Mucosa of rectum (tissue), 2 donors: Measurements from ENCODE around the gene PIGK.
"Not testable (repeated sequence)": the region's sequence is repeated elsewhere in the genome, so short reads cannot be mapped to it uniquely, and the experiment has no call there.

Experiments used
- H3K27ac ChIP-seq, 2 donors: one replicate each; pipeline ENCODE4 v1.7.0; 2013; ENCODE audit warnings: inconsistent platforms in 2 of 2, low read depth in 2 of 2, low read length in 2 of 2
- H3K27me3 ChIP-seq, 2 donors: one replicate each; pipeline ENCODE4 v1.7.0; 2013; ENCODE audit warnings: low read length in 2 of 2; ENCODE audit not compliant: control insufficient read depth in 2 of 2, insufficient read depth in 2 of 2
- H3K36me3 ChIP-seq, 2 donors: one replicate each; pipeline ENCODE4 v1.7.0; 2013; ENCODE audit warnings: low read length in 2 of 2; ENCODE audit not compliant: control insufficient read depth in 2 of 2, insufficient read depth in 2 of 2
- H3K4me1 ChIP-seq, 2 donors: one replicate each; pipeline ENCODE4 v1.7.0; 2013; ENCODE audit warnings: low read length in 2 of 2, mild to moderate bottlenecking in 1 of 2; ENCODE audit not compliant: control insufficient read depth in 2 of 2, insufficient read depth in 2 of 2
- H3K4me3 ChIP-seq, 2 donors: one replicate each; pipeline ENCODE4 v1.7.0; 2013; ENCODE audit warnings: low read length in 2 of 2
- H3K9ac ChIP-seq, 2 donors: one replicate each; pipeline ENCODE4 v1.7.0; 2013; ENCODE audit warnings: low read length in 2 of 2, low read depth in 1 of 2, mild to moderate bottlenecking in 1 of 2
- H3K9me3 ChIP-seq, 2 donors: one replicate each; pipeline ENCODE4 v1.7.0; 2013; ENCODE audit warnings: low read length in 2 of 2; ENCODE audit not compliant: control insufficient read depth in 2 of 2
- donor health status: healthy.
- donor health status: Normal muscosa, but diverticular disease.

PIGK gene

DNA sequence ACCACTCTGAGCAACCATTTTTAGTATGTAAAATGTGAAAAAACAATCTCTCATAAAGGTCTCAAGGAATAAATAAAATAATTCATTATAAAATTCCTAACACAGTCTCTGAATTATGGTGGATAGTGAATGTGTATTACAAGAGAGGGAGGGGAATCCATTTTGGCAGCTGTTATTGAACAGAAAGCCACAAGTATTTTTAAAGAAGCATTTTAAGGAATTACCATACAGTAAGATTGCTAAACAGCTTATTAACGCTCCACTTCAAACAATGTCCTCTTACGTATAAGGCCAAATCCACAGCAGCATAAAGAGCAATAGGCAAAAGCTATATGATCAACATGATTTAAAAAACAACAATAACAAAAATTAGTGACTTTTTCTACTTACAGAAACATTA is 18.4 kb downstream of the PIGK start:
- H3K4me3 ChIP-seq: no peak overlapping the region

DNA sequence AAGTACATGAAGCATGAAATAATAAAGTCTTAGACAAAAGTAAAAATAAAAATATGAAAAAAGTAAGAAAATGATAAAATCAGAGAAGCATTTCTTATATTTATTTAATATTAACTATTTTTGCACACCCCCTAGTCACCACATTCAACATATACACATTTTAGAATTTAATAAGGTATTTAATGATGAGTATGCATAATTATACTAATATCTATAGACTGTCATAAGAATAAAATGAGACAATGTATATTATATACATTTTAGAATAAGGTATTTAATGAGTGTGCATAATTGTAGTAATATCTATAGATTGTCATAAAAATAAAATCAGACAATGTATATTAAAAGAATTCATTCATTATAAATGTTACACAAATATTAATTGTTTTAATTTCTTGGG is 18.9 kb downstream of the PIGK start:
- H3K27ac ChIP-seq: no peak overlapping the region
- no peaks in the 10 kb centered on the region for H3K9me3 ChIP-seq
- no peak overlapping the region for H3K9ac ChIP-seq
- no peaks in the 10 kb centered on the region for H3K4me1 ChIP-seq
- no peaks in the 10 kb centered on the region for H3K36me3 ChIP-seq
- no peaks in the 10 kb centered on the region for H3K27me3 ChIP-seq
- H3K4me3 ChIP-seq: no peak overlapping the region

More for the DNA sequence above, 18.4 kb downstream of the PIGK start:
- H3K27ac ChIP-seq: no peak overlapping the region
- H3K9me3 ChIP-seq: no peaks in the 10 kb centered on the region
- no peak overlapping the region for H3K9ac ChIP-seq
- no peaks in the 10 kb centered on the region for H3K36me3 ChIP-seq
- H3K4me1 ChIP-seq: no peaks in the 10 kb centered on the region
- no peaks in the 10 kb centered on the region for H3K27me3 ChIP-seq

DNA sequence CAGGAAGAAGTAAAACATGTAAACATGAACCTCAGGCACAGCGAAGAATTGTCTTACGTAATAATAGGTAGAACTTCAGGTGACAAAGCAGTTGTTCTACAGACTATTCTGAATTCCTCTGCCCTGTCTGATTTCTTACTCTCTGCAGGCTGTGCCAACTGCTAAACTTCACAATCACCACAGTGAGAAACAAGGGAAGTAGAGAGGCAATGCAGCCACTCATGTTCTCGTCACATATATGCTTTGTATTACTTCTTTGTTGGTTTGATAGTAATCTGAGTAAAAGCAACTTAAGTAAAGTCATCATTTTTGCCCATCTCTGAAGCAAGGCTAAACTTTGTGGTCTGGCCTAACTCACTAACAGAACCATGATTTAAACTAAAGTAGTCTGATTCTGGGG is 21.9 kb downstream of the PIGK start:
- Histone ChIP-seq H3K4me3 (no peak overlapping the region), H3K36me3 (no peaks in the 10 kb centered on the region), H3K27ac (no peak overlapping the region), H3K27me3 (no peaks in the 10 kb centered on the region), H3K4me1 (no peaks in the 10 kb centered on the region), H3K9me3 (no peaks in the 10 kb centered on the region), H3K9ac (no peak overlapping the region)

DNA sequence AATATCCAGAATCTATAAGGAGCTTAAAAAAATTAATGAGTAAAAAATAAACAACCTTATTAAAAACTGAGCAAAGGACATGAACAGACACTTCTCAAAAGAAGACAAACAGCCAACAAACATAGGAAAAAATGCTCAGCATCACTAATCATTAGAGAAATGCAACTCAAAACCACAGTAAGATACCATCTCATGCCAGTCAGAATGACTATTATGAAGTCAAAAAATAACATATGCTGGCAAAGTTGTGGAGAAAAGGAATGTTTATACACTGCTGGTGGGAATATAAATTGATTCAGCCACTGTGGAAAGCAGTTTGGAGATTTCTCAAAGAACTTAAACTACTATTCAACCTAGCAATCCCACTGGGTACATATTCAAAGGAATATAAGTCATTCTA is 25.3 kb downstream of the PIGK start:
- H3K9ac ChIP-seq: no peak overlapping the region
- no peaks in the 10 kb centered on the region for H3K27me3 ChIP-seq
- no peaks in the 10 kb centered on the region for H3K4me1 ChIP-seq
- H3K9me3 ChIP-seq: no peaks in the 10 kb centered on the region
- H3K4me3 ChIP-seq: no peak overlapping the region
- H3K36me3 ChIP-seq: no peaks in the 10 kb centered on the region
- no peak overlapping the region for H3K27ac ChIP-seq

DNA sequence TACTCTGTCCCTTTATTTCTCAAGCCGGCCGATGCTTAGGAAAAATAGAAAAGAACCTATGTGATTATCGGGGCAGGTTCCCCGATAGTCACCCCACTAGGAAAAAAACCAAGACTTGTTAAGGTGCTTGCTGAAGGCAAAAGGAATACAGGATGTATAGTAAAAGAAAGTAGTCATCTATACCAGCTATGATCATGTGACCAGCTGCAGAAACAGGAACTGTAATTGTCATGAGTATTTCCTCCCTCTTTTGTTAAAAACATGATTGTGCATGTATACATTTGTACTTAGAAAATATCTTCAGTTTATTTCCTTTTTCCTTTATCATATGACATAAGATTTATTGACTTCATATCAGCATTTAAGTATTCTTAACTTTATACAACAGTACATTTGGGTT is 30.5 kb downstream of the PIGK start:
- Histone ChIP-seq H3K36me3 (no peaks in the 10 kb centered on the region), H3K4me3 (no peak overlapping the region), H3K9ac (no peak overlapping the region), H3K27me3 (no peaks in the 10 kb centered on the region), H3K27ac (no peak overlapping the region), H3K4me1 (no peaks in the 10 kb centered on the region), H3K9me3 (no peaks in the 10 kb centered on the region)

DNA sequence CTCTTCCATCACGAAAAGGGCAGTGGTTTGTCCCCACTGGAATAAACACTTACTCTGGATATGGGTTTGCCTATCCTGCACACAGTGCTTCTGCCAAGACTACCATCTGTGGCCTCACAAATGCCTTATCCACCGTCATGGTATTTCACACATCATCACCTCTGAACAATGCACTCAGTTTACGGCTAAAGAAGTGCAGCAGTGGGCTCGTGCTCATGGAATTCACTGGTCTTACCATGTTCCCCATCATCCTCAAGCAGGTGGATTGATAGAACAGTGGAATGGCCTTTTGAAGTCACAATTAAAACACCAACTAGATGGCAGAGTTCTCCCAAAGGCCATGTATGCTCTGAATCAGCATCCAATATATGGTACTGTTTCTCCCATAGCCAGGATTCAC is 32.3 kb downstream of the PIGK start:
- not testable (repeated sequence) for H3K27ac ChIP-seq, H3K4me1 ChIP-seq, H3K9ac ChIP-seq, H3K27me3 ChIP-seq, H3K36me3 ChIP-seq, H3K9me3 ChIP-seq, H3K4me3 ChIP-seq

DNA sequence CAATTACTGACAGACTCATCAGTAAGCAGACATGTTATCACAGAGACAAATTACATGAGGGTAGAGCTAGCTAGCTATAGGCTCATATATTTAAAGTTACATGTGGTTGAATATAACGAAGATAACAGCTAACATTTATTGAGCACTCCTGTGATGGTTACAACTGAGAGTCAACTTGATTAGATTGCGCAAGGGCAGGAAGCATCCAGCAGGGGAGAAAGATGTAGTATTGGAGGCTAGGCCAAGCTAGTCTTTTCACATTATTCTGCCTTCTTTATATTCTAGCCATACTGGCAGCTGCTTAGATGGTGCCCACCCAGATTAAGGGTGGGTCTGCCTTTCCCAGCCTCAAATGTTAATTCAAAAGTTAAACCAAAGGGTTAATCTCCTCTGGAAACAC is 37.1 kb downstream of the PIGK start:
- no peaks in the 10 kb centered on the region for H3K4me1 ChIP-seq
- H3K27me3 ChIP-seq: no peaks in the 10 kb centered on the region
- no peaks in the 10 kb centered on the region for H3K36me3 ChIP-seq
- H3K27ac ChIP-seq: no peak overlapping the region
- no peak overlapping the region for H3K9ac ChIP-seq
- no peak overlapping the region for H3K4me3 ChIP-seq
- no peaks in the 10 kb centered on the region for H3K9me3 ChIP-seq

DNA sequence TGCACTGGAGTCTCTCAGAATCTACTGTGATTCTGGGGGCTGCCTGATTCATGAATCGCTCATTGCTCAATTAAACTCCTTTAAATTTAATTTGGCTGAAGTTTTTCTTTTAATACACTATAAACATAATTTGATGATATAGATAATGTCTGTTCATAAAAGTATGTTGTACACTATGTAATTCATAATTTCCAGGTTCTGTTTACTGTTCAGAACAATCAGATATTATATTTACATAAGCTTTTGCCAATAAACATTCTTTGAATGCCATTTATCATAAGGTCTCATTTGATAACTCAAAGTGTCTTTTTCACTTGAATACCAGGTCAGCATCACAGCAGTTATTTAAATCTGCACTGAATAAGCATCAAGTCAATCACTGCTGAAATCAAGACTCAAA is 39.6 kb downstream of the PIGK start:
- Histone ChIP-seq H3K9me3 (peaks cover 0 to 4% of the 10 kb centered on the region in 2 donors), H3K4me3 (no peak overlapping the region), H3K27me3 (no peaks in the 10 kb centered on the region), H3K4me1 (no peaks in the 10 kb centered on the region), H3K36me3 (no peaks in the 10 kb centered on the region), H3K9ac (no peak overlapping the region), H3K27ac (no peak overlapping the region)

DNA sequence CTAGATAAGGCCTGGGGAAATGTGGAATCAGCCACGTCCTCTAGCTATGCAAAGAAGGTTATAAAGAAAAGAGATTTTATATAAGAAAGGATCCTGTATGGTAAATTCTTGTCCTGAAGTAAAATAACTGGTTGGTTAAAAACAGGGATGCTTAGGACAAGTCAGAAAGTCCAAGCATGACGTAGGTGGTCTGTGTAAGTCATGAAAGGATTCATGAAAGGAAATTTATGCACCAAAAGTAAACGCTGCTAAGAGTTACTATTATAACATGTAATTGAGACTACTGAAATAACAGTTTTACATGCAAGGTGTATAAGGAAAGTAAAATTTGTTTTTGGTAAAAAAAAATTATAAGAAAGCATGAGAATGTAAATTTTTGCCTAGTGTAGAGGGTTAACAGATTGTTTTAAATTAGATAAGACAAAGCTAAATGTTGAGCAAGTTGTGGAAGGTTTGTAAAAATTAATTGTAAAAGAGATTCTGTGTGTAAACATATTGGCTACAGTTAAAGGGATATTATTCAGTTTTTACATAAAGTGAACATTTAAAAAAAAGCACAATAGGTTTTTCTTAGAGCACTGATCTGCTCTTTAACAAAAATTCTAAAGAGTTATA is 43.9 kb downstream of the PIGK start:
- no peaks in the 10 kb centered on the region for H3K36me3 ChIP-seq
- no peak overlapping the region for H3K9ac ChIP-seq
- no peaks in the 10 kb centered on the region for H3K4me1 ChIP-seq
- no peaks in the 10 kb centered on the region for H3K27me3 ChIP-seq
- H3K9me3 ChIP-seq: peaks cover 0 to 4% of the 10 kb centered on the region in 2 donors
- no peak overlapping the region for H3K4me3 ChIP-seq
- H3K27ac ChIP-seq: no peak overlapping the region

DNA sequence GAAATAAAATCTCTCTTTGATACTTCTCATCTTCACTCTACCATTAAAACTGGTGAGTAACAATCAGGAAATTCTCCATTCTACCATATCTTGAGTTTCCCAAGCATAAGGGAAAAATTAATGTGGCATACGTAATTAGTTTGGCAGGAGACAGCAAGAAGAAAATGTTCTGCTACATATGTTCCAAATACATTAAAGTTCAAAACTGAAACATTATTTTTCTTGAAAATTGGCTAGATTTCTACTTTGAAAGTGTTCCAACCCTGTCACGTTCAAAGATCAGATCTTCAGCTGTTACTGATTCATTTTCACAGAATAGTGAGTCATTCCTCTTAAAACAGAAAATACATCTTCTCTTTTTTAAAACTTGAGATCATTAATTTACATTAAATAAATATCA is 48.5 kb downstream of the PIGK start:
- no peaks in the 10 kb centered on the region for H3K4me1 ChIP-seq
- H3K4me3 ChIP-seq: no peak overlapping the region
- H3K27me3 ChIP-seq: no peaks in the 10 kb centered on the region
- H3K9ac ChIP-seq: no peak overlapping the region
- H3K27ac ChIP-seq: no peak overlapping the region
- H3K9me3 ChIP-seq: peaks cover 0 to 4% of the 10 kb centered on the region in 2 donors
- no peaks in the 10 kb centered on the region for H3K36me3 ChIP-seq

DNA sequence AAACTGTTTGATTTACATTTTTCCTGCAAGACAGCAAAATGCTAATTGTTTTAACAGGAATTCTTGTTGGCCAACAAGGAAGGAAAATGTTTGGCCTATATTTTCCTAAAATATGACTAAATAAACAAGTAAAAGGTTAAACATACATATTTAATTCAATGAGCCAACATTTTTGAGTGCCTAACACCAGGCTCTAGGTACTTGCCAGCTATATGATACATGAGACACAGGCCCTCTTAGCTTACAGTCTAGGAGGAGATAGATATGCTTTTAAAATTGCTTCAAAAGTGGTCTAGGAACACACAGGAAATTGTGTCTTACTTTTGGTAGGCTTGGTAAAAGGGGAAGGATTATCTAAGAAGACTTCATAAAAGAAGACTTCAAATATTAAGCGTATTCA is 50.9 kb downstream of the PIGK start:
- H3K4me3 ChIP-seq: no peak overlapping the region

More for the DNA sequence above, 50.9 kb downstream of the PIGK start:
- no peak overlapping the region for H3K9ac ChIP-seq
- H3K9me3 ChIP-seq: no peaks in the 10 kb centered on the region
- no peak overlapping the region for H3K27ac ChIP-seq
- no peaks in the 10 kb centered on the region for H3K27me3 ChIP-seq
- peaks cover 0 to 5% of the 10 kb centered on the region in 2 donors for H3K36me3 ChIP-seq
- H3K4me1 ChIP-seq: no peaks in the 10 kb centered on the region
